Neural cell (in vitro differentiated cells): ENCODE results near the gene CDA.

Experiments
- EP300 ChIP-seq: fragments of 450-650 bp; conservative IDR thresholded peaks from 2 replicates; pipeline ENCODE4 v1.6.1; 2014; ENCODE audit warnings: antibody characterized with exemption, mild to moderate bottlenecking, moderate library complexity; ENCODE audit not compliant: poor library complexity, severe bottlenecking
- EZH2 ChIP-seq: fragments of 200-600, 300-800 bp; shearing (Covaris generic), sonication (generic); IDR thresholded peaks from 2 replicates; pipeline ENCODE4 v1.6.1; 2014; ENCODE audit warnings: antibody characterized with exemption, low read length, borderline replicate concordance, mild to moderate bottlenecking; ENCODE audit not compliant: insufficient read depth, poor library complexity, severe bottlenecking
- MXI1 ChIP-seq: fragments of 450-650 bp; conservative IDR thresholded peaks from 2 replicates; pipeline ENCODE4 v1.6.1; 2014; ENCODE audit warnings: antibody characterized with exemption, mild to moderate bottlenecking; ENCODE audit not compliant: poor library complexity, severe bottlenecking
- POLR2AphosphoS5 ChIP-seq: IDR thresholded peaks from 2 replicates; pipeline ENCODE4 v1.6.1; 2012
- RAD21 ChIP-seq: fragments of 450-650 bp; conservative IDR thresholded peaks from 2 replicates; pipeline ENCODE4 v1.6.1; 2014; ENCODE audit warnings: antibody characterized with exemption, mild to moderate bottlenecking, moderate library complexity
- SMC3 ChIP-seq: fragments of 450-650 bp; conservative IDR thresholded peaks from 2 replicates; pipeline ENCODE4 v1.6.1; 2014; ENCODE audit warnings: antibody characterized with exemption, mild to moderate bottlenecking, moderate library complexity; ENCODE audit not compliant: poor library complexity
- TAF1 ChIP-seq: IDR thresholded peaks from 2 replicates; pipeline ENCODE4 v1.6.1; 2012; ENCODE audit warnings: low read depth
- TF ChIP-seq, protein P1 (sequence below): fragments of 450-650 bp; IDR thresholded peaks from 2 replicates; pipeline ENCODE4 v1.5.1; 2014; ENCODE audit warnings: antibody characterized with exemption, mild to moderate bottlenecking, moderate library complexity; ENCODE audit not compliant: poor library complexity, severe bottlenecking

DNA sequence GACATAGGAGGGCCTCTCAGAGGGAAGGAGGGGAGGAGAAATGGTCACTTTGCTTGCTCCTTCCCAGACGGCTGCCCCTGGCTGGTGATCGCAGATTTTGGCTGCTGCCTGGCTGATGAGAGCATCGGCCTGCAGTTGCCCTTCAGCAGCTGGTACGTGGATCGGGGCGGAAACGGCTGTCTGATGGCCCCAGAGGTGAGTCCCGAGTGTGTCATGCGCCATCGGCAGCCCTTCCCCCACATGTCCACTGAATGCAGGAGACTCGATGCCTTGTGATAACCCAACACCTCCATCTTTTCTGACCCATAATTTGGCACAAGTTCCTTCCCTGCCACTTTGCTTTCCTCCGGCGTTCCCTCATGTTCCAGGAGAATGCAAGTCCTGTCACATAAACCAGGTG is 59.5 kb downstream of the CDA start:
- TF ChIP-seq, protein P1, sequence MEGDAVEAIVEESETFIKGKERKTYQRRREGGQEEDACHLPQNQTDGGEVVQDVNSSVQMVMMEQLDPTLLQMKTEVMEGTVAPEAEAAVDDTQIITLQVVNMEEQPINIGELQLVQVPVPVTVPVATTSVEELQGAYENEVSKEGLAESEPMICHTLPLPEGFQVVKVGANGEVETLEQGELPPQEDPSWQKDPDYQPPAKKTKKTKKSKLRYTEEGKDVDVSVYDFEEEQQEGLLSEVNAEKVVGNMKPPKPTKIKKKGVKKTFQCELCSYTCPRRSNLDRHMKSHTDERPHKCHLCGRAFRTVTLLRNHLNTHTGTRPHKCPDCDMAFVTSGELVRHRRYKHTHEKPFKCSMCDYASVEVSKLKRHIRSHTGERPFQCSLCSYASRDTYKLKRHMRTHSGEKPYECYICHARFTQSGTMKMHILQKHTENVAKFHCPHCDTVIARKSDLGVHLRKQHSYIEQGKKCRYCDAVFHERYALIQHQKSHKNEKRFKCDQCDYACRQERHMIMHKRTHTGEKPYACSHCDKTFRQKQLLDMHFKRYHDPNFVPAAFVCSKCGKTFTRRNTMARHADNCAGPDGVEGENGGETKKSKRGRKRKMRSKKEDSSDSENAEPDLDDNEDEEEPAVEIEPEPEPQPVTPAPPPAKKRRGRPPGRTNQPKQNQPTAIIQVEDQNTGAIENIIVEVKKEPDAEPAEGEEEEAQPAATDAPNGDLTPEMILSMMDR = no peak
- TF ChIP-seq EZH2 = no peak
- no peak for TF ChIP-seq POLR2AphosphoS5
- TF ChIP-seq SMC3 = no peak
- no peak for TF ChIP-seq MXI1
- no peak for TF ChIP-seq EP300
- no peak for TF ChIP-seq RAD21
- TF ChIP-seq TAF1 = no peak
